Activated CD4-positive, alpha-beta T cell treated with anti-CD3 and anti-CD28 coated beads, Interleukin-2, amount 50 U/mL, for 24 hours (primary cell): ENCODE measurements around the gene MRO.
"Not testable (repeated sequence)": the region's sequence is repeated elsewhere in the genome, so short reads cannot be mapped to it uniquely, and the experiment has no call there.

ENCODE experiments used
- DNase-seq, 2 donors: peaks; one replicate each; pipeline ENCODE4 v3.0.0-alpha.2; 2020; ENCODE audit warnings: low read depth in 1 of 2, low spot score in 1 of 2

MRO gene

GRCh38 chr18:50793641-50794565 lies 25.9 kb downstream of the MRO start:
- no peak for DNase-seq

DNA sequence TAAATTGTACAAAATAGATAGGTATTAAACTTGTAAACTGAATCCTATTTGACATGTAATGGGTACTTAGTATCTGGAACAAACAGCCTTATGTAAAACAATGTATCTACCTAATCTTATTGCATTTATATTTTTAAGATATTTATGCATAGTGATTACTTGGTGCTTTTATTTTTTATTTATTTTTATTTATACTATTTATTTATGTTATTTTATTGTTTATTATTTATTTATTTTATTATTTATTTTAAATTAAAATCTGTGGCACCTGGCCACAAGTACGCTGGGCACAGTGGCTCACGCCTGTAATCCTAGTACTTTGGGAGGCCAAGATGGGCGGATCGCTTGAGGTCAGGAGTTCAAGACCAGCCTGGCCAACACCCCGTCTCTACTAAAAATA lies 26.9 kb downstream of the MRO start:
- DNase-seq, result no peak

- no peak for DNase-seq
Observed at GRCh38 chr18:50791599-50792438, 28.0 kb downstream of the MRO start.

DNA sequence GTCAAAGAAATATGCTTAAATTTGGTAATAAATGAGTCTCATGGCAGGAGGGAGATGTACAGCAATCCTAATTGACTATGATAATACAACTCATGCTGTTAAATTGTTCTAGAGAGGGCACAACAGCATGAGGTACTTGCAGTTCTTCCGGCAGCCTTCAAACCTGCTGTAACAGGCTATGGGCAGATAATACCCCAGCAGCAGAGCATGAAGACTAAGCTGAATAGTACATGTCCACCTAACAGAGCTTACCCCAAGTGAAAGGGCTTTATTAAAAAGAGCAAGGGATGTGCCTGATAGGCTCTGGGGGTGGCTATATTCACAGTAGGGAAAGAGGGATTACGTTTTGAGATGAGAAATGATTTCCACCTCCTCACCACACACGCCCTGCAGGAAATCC lies 28.9 kb downstream of the MRO start:
- DNase-seq, result no peak

DNA sequence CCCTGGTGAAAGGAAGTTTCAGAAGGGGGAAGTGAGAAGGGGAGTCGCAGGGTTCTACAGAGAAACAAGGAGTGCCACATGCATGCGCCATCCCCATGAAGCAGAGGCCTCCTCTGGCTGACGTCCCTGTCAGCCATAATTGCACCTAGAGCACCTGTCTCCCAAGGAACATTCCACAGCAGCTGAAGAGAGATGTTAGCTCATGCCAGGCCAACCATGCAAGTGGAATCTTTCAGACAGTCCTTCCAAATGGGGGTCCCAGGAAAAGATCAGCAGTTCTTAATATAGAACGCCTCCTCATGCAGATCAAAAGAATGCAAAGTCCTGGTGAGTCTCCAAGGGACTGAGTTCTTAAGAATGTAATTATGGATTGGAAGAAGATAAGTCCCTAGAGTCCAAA lies 29.6 kb downstream of the MRO start:
- DNase-seq, result no peak

- no peak for DNase-seq
Observed at GRCh38 chr18:50788284-50788683, 31.5 kb downstream of the MRO start.

GRCh38 chr18:50786864-50787263 lies 33.0 kb downstream of the MRO start:
- no peak for DNase-seq

DNA sequence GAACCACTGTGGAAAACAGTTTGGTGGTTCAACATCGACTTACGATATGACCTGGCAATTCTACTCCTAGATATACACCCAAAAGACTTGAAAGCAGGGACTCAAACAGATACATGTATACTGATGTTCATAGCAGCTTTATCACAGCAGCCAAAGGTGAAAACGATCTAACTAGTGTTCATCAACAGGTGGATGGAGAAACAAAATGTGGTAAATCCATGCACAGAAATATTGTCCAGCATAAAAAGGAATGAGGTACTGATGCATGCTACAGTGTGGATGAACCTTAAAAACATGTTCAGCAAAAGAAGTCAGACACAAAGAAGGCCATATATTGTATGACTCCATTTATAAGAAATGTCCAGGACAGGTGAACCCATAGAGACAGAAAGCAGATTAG lies 36.3 kb downstream of the MRO start:
- DNase-seq, result no peak

DNA sequence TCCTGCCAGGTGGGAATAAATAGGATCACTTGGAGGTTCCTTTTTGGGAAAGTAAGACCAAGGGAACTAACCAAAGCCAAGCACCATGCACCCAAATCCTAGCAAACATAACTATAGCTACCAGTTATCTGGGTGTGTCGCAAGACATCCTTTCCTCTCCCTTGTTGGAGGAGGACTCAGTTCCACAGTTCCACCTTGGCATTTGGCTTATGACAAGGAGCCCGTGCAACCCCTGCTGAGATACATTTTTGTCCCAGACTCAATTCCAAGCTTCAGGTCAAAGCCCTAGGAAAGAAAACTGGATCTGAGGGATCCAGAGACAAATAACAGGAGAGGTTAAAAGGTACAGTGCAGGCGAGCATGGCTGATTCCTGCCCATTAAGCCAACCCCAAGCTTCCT lies 40.8 kb downstream of the MRO start:
- not testable (repeated sequence) for DNase-seq

DNA sequence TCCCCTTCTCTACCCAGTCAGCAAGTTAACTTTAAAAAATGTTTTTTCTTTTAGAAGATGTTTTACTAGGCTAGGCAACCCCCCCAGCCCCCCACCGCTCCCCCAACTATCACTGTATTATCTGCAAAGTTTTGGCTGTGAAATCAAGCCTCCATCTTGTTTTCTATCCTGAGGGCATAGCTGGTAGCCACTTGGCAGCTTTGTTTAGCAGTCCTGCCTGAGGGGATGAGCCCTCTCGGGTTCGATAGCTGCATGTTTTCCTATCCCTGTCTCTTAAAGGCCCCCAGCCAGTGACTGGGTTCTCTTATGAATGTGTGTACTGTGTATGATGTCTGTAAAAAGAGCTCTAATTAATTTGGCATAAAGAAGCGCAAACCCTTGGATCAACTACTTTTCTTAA lies 43.4 kb downstream of the MRO start:
- no peak for DNase-seq

DNA sequence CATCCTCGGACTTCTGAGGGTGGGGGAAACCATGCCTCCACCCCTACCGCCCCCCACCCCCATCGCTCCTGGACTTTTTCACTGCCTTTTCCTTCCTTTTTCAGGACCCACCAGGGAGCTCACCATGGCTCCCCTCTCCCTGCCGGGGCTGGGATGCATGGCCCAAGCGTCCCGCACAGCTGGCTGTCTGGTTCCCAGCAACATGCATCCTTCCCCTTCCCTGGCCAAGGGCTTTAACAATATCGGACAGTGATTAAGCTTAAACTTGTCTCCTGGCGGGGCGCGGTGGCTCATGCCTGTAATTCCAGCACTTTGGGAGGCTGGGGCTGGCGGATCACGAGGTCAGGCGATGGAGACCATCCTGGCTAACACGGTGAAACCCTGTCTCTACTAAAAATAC lies 44.1 kb downstream of the MRO start:
- no peak for DNase-seq

DNA sequence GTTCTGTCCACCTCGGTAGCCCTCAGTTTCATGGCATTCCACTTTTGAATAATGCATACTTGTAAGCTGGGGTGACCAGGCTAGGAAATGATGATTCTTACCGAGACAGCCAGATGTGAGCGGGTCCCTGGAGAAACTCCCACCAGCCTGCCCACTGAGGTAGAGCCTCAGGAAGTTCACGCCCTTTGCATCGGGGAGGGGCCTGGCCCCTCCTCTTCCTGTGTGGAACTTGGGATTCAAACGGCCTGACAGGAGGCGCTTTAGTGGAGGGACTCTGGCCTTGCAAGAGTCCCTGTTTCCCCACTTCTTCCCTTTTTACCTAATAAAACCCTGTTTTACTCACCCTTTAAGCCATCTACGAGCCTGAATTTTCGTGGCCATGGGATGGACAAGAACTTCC lies 44.6 kb downstream of the MRO start:
- no peak for DNase-seq

DNA sequence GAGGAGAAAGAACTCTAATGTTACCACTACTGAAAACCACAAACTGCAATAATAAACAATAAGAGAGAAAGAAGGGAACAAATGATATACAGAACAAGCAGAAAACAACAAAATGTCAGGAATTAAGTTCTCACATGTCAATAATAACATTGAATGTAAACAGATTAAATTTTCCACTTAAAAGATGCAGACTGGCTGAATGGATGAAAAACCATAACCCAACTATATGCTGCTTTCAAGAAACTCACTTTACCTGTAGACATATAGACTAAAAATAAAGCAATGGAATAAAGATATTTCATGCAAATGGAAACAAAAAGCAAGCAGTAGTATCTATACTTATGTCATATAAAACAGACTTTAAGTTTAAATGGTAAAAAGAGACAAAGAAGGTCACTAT lies 50.4 kb downstream of the MRO start:
- no peak for DNase-seq

- no peak for DNase-seq
Observed at GRCh38 chr18:50757358-50757757, 62.5 kb downstream of the MRO start.

DNA sequence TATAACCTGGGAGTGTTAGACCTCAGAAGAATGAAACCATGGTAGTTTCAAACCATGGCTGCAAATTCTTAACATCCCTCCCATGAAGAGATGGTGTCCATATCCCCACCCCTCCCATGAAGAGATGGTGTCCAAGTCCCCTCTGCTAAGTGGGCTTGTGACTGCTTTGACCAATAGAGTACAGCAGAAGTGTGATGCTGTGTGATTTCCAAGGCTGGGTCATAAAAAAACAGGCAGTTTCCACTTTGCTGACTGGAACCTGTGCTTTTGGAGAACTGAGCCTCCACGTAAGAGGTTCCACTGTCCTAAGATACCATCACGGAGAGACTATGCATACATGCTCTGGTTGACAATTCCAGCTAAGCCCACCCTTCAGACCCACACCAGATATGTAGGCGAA lies 65.5 kb downstream of the MRO start:
- no peak for DNase-seq

GRCh38 chr18:50753311-50753710 lies 66.5 kb downstream of the MRO start:
- DNase-seq, result no peak

GRCh38 chr18:50751947-50752346 lies 67.9 kb downstream of the MRO start:
- no peak for DNase-seq

DNA sequence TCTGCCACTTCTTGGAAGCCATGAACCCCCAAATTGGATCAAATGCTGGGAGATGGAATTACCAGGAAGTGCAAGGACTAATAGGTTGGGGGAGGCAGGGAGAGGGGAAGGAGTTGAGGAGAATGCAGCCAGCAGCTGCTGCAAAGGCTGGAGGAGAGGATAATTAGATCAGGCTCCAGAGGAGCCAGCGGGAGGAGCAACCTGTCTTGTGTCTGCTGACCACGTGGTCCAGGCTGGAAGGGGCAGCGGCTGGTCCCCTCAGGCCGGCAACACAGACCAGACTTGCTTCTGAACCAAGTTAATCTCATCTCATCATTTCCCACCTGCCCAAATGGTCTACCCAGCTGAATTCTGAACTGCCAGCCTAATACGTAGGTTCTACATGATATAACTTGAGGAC lies 68.3 kb downstream of the MRO start:
- DNase-seq, result no peak

DNA sequence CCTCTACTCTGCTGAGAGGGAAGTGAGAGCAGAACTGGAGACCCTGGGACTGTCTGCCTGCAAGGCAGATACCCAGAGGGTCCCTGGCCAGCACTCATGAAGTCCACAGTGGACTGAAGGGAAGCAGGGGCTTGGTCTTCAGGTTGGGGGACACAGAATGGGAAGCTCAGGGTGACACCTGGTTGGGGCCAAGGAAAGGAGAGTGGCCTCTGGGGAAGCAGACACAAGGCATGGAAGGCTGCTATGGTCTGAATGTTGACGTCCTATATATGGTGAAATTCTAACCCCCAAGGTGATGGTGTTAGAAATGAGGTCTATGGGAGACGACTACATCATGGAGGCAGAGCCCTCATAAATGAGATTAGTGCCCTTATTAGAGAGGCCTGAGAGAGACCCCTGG lies 69.3 kb downstream of the MRO start:
- DNase-seq, result no peak

DNA sequence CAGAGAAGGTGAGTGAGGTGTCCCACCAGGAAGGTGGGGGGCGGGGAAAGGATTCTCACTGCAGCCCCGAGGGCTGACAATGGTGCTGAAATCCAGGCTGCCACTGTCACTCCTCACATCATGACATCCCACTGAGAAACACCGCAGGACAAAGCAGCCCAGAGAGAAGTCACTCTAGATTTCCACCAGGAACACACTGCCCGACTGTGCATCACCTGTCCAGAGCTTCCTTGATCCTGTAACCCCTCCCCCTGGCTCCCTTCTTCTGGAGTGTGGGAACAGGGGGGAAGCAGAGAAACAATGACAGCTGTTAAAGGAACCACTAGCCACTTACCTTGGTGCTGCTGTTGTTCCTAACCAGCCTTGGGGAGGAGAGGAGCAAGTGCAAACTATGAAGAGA lies 69.9 kb downstream of the MRO start:
- no peak for DNase-seq

GRCh38 chr18:50749421-50749820 lies 70.4 kb downstream of the MRO start:
- DNase-seq, result no peak
